Sigmoid colon (tissue), 7 donors: Measurements from ENCODE around the gene WWTR1. TPM values are rescaled to one million over a fixed set of nuclear protein-coding genes. Genes with fewer than 3 reads are reported as not detected.

Experiments used
- DNase-seq: peaks from one replicate; pipeline ENCODE4 v3.0.0-alpha.2; 2019
- H3K27ac ChIP-seq, 4 donors: fragments of 200-600 bp; sonication (generic); one replicate each; pipeline ENCODE4 v1.5.1; 2016 to 2019; ENCODE audit warnings: mild to moderate bottlenecking in 1 of 4
- H3K27me3 ChIP-seq, 3 donors: fragments of 200-600 bp; sonication (generic); one replicate each; pipeline ENCODE4 v1.5.1; 2019; ENCODE audit warnings: mild to moderate bottlenecking in 1 of 3
- H3K36me3 ChIP-seq, 4 donors: fragments of 200-600 bp; sonication (generic); one replicate each; pipeline ENCODE4 v1.5.1; 2016 to 2019
- H3K4me1 ChIP-seq, 4 donors: fragments of 200-600 bp; sonication (generic); one replicate each; pipeline ENCODE4 v1.5.1; 2017 to 2019
- H3K4me3 ChIP-seq, 4 donors: fragments of 200-600 bp; sonication (generic); one replicate each; pipeline ENCODE4 v1.5.1; 2017 to 2019; ENCODE audit warnings: mild to moderate bottlenecking in 2 of 4, moderate library complexity in 1 of 4
- H3K9me3 ChIP-seq, 4 donors: fragments of 200-600 bp in 3 of 4; sonication (generic) in 3 of 4; one replicate each; pipeline versions ENCODE4 v1.5.1 to v1.6.1; 2013 to 2019
- CTCF ChIP-seq, 4 experiments: fragments of 450-650 bp in 3 of 4; fragments of 200-600 bp in 1 of 4; IDR thresholded peaks; one replicate each; pipeline ENCODE4 v1.5.1; 2016 to 2019; ENCODE audit warnings: antibody characterized with exemption in 4 of 4, mild to moderate bottlenecking in 3 of 4, moderate library complexity in 2 of 4
- EP300 ChIP-seq, 4 donors: sonication (generic); formaldehyde crosslinking; IDR thresholded peaks; one replicate each; pipeline ENCODE4 v1.6.1; 2017; ENCODE audit warnings: antibody characterized with exemption in 4 of 4
- POLR2A ChIP-seq, 2 donors: fragments of 450-650 bp; IDR thresholded peaks; one replicate each; pipeline ENCODE4 v1.6.1; 2016; ENCODE audit warnings: antibody characterized with exemption in 2 of 2, mild to moderate bottlenecking in 2 of 2, moderate library complexity in 2 of 2
- POLR2AphosphoS5 ChIP-seq, 4 donors: sonication (generic); formaldehyde crosslinking; IDR thresholded peaks; one replicate each; pipeline ENCODE4 v1.6.1; 2017; ENCODE audit warnings: antibody characterized with exemption in 4 of 4
- WGBS, 2 donors: extraction: QIAGEN DNeasy Blood & Tissue Kit; methylation state at CpG; one replicate each; pipeline ENCODE4 v1.1.7; 2013; 5-methylcytosine and 5-hydroxymethylcytosine counted together
- intact Hi-C: fragments of 100-400 bp; cut with DNase I; formaldehyde crosslinking; loops from one replicate; pipeline ENCODE4 v1.15.1; 2023
- polyA plus RNA-seq, 3 donors: library from polyadenylated mRNA; stranded (reverse); fragments of 200-250 nt; gene quantifications; one replicate each; pipeline ENCODE4 v1.2.3, GENCODE V29; 2013
- total RNA-seq, 4 donors: library from RNA; depleted of rRNA; stranded (reverse); fragments of >200 nt; gene quantifications; one replicate each; pipeline ENCODE4 v1.1.0, GENCODE V29; 2016
- donor health status: healthy with polysubstance abuse.
- donor health status: Bipolar disorder and iron deficiency.
- donor health status: healthy.

The WWTR1 gene
- total and polyA plus RNA-seq, 7 donors: 7.9 to 340 (median 243) TPM

GRCh38 chr3:149608987-149609386, 48.8 kb downstream of the WWTR1 start:
- Histone ChIP-seq H3K4me1 (peaks cover 0 to 93% (median 85%) of the 10 kb centered on the region in 4 donors), H3K9me3 (no peaks in the 10 kb centered on the region), H3K36me3 (no peaks in the 10 kb centered on the region), H3K27me3 (no peaks in the 10 kb centered on the region), H3K4me3 (no peak overlapping the region), H3K27ac (peak overlapping the region in 2 of 4 donors; percentile 23 to 54)
- WGBS, 2 donors: 44 to 79% methylated on average over 3 of the region's 3 CpGs
- intact Hi-C loops: no loop called here
- DNase-seq: no peak
- no peak for TF ChIP-seq POLR2AphosphoS5 (IDR thresholded peaks at IDR 0.05)
- no peak for TF ChIP-seq POLR2A (IDR thresholded peaks at IDR 0.05)
- no peak for TF ChIP-seq EP300 (IDR thresholded peaks at IDR 0.05)
- TF ChIP-seq CTCF (IDR thresholded peaks at IDR 0.05): no peak

DNA sequence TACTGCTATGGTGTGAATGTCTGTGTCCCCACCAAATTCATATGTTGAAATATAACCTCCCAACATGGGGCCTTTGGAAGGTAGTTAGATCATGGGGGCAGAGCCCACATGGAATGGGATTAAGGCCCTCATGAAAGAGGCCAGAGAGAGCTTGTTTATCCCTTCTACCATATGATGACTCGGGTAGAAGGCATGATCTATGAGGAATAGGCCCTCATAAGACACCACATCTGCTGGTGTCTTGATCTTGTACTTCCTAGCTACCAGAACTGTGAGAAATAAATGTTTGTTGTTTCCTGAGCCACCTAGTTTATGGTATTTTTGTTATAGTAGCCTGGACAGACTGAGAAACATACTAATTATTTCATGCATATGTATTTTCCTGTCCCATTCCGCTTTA, 51.9 kb downstream of the WWTR1 start:
- no peaks in the 10 kb centered on the region for H3K36me3 ChIP-seq
- DNase-seq: no peak
- TF ChIP-seq CTCF (IDR thresholded peaks at IDR 0.05) (no peak), EP300 (IDR thresholded peaks at IDR 0.05) (no peak), POLR2AphosphoS5 (IDR thresholded peaks at IDR 0.05) (no peak), POLR2A (IDR thresholded peaks at IDR 0.05) (no peak)
- no peak overlapping the region for H3K4me3 ChIP-seq
- WGBS, 2 donors: 87 to 88% methylated on average over 2 of the region's 2 CpGs
- H3K9me3 ChIP-seq: no peaks in the 10 kb centered on the region
- H3K4me1 ChIP-seq: peaks cover 0 to 93% (median 82%) of the 10 kb centered on the region in 4 donors
- H3K27ac ChIP-seq: no peak overlapping the region
- intact Hi-C loops: no loop called here
- H3K27me3 ChIP-seq: no peaks in the 10 kb centered on the region

- peak overlapping the region in 3 of 4 donors; percentile 1 to 54 (median 46) for H3K27ac ChIP-seq
- WGBS, 2 donors: 87 to 91% methylated on average over 4 of the region's 4 CpGs
- no peaks in the 10 kb centered on the region for H3K36me3 ChIP-seq
- H3K4me3 ChIP-seq: no peak overlapping the region
- H3K9me3 ChIP-seq: no peaks in the 10 kb centered on the region
- TF ChIP-seq POLR2AphosphoS5 (IDR thresholded peaks at IDR 0.05) (no peak), CTCF (IDR thresholded peaks at IDR 0.05) (no peak), EP300 (IDR thresholded peaks at IDR 0.05) (no peak)
- no peak for DNase-seq
- H3K27me3 ChIP-seq: no peaks in the 10 kb centered on the region
- H3K4me1 ChIP-seq: peaks cover 0 to 84% (median 69%) of the 10 kb centered on the region in 4 donors
- intact Hi-C loops: no loop called here
These were observed 53.5 kb downstream of the WWTR1 start for GRCh38 chr3:149604125-149604875.

DNA sequence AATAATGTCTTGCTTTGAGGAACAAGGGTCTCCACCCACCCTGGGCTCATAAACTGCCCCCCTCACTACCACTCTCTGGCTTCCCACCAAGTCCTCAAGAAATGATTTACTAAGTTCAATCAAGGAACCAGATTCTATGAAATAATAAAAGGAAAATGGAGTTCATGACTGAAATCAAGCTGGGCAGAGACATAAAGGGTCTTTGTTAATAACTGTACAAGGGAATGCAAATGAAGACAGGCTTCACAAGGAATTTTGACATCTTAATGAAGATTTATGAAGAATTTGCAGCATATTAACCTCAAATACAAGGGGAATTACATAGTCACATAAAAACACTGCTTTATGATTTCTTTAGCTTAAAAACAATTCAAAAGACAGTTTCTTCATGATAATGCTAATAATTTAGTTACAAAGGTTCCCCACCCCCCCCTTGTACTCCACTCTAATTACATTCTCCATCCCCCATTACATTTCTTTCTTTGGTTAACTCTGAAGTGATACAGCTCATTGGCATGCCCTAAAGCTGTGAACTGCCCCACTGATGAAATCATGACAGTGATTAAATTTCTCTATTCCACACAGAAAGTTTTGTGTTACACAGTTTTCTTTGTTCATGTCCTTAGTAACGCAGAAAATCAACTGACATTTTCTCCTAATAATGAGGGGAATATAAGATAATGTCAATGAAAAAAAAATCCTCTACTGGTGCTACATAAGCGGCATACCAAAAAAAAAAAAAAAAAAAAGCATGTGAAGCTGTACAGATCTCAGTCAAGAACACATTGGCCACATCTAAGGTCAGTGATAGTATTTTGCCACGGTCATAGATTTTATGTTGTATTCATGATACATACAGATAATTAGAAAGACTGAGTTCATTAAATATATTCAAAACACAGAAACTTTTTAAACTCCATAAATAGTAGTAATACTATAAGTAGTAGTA, 54.4 kb downstream of the WWTR1 start:
- peak overlapping the region; percentile 9 to 54 (median 28) for H3K27ac ChIP-seq
- DNase-seq: no peak
- no peaks in the 10 kb centered on the region for H3K27me3 ChIP-seq
- no peaks in the 10 kb centered on the region for H3K36me3 ChIP-seq
- peaks cover 0 to 79% (median 65%) of the 10 kb centered on the region in 4 donors for H3K4me1 ChIP-seq
- intact Hi-C loops: no loop called here
- no peak overlapping the region for H3K4me3 ChIP-seq
- no peaks in the 10 kb centered on the region for H3K9me3 ChIP-seq
- TF ChIP-seq POLR2AphosphoS5 (IDR thresholded peaks at IDR 0.05) (no peak), POLR2A (IDR thresholded peaks at IDR 0.05) (no peak), EP300 (IDR thresholded peaks at IDR 0.05) (no peak), CTCF (IDR thresholded peaks at IDR 0.05) (no peak)
- WGBS, 2 donors: 83 to 91% methylated on average over 3 of the region's 3 CpGs
